NCI-H1417 (cell line): Measurements from ENCODE around the gene SLC6A13.
"Not testable (repeated sequence)": the region's sequence is repeated elsewhere in the genome, so short reads cannot be mapped to it uniquely, and the experiment has no call there.

ENCODE experiments used
- DNase-seq, 3 experiments: peaks; one replicate each; lab custom pipeline; 2025; lab: John Stamatoyannopoulos, UW

The SLC6A13 gene

GRCh38 chr12:262817-263216 is at the start of gene SLC6A13:
TSS of gene SLC6A13 (minus strand) at chr12:262836. CDS start at chr12:260052, 2,784 bp downstream.
- DNase-seq, result peak in 1 of 3 experiments; percentile 19

- DNase-seq, result no peak
Observed at GRCh38 chr12:308511-308910, 45.9 kb upstream of the SLC6A13 start.

GRCh38 chr12:307406-307805 is 44.8 kb upstream of the SLC6A13 start:
- DNase-seq, result no peak

- no peak for DNase-seq
Observed at GRCh38 chr12:304805-305204, 42.2 kb upstream of the SLC6A13 start.

GRCh38 chr12:302766-303165 is 40.1 kb upstream of the SLC6A13 start:
- not testable (repeated sequence) for DNase-seq

DNA sequence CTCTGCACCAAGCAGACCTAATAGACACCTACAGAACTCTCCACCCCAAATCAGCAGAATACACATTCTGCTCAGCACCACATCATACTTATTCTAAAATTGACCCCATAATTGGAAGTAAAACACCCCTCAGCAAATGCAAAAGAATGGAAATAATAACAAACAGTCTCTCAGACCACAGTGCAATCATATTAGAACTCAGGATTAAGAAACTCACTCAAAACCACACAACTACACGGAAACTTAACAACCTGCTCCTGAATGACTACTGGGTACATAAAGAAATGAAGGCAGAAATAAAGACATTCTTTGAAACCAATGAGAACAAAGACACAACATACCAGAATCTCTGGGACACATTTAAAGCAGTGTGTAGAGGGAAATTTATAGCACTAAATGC is 37.5 kb upstream of the SLC6A13 start:
- DNase-seq, result not testable (repeated sequence)

- DNase-seq, result not testable (repeated sequence)
Observed at GRCh38 chr12:299511-299910, 36.9 kb upstream of the SLC6A13 start.

GRCh38 chr12:298059-298458 is 35.4 kb upstream of the SLC6A13 start:
- DNase-seq, result not testable (repeated sequence)

DNA sequence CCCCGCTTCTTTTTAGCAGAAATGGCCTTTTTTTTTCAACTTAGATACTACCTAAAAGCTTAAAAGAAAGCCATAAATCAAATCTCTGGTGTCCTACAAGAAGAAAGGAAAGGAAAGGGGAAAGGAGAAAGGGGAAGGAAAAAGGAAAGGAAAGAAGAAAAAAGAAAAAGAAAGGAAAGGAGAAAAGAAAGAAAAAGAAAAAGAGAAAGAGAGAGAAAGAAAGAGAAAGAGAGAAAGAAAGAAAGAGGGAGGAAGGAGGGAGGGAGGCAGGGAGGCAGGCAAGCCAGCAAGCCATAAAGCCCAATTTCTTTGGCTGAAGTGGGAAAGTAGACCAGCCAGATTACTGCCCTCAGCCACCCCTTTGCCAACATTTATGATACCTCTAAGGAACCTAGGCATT is 32.5 kb upstream of the SLC6A13 start:
- DNase-seq, result no peak

DNA sequence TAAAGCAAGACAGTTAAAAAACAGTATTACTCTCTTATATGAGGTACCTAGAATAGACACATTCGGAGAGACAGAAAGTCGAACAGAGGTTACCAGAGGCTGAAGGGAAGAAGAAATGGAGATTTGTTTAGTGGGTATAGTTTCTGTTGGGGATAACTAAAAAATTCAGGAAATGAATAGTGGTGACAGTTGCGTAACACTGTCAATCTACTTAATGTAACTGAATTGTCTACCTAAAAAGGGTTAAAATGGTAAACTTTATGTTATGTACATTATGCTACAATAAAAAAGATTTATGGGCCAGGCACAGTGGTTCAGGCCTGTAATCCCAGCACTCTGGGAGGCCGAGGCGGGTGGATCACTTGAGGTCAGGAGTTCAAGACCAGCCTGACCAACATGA is 30.6 kb upstream of the SLC6A13 start:
- DNase-seq, result no peak

DNA sequence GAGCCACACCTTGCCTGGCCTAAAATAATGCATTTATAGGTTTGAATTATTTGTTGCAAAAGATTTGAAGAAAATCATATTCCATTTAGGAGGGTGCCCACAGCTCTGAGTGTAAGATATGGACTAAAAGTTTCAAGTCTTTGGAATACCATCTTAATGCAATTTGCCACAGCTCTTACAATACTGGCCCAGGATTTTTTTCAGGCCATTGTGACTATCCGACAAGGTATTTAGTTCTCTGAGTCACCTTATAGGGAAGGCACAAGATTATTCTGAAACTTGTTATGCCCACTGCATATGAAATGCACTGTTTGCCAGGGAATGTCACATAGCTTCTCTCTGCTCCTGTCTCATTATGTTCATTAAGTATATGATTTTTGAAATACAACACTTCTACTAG is 29.6 kb upstream of the SLC6A13 start:
- DNase-seq, result no peak

- DNase-seq, result no peak
Observed at GRCh38 chr12:291153-291723, 28.6 kb upstream of the SLC6A13 start.

DNA sequence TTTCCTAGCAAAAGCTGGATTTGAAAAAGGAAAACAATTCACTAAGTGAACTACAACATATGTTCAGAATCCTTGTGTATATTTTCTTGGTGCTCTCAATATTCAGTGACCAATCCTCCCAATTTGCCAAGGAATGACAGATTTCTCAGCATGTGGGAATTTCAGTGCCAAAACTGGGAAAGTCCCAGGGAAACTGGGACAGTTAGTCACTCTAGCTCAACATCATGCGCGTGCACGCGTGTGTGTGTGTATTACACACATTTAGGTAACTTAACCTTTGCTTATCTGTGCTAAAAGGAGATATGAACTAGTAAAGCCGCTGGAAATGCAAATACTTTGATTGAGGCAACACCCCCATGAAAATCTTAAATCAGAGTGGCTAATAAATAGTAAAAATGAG is 26.1 kb upstream of the SLC6A13 start:
- DNase-seq, result no peak

GRCh38 chr12:286531-287300 is 24.1 kb upstream of the SLC6A13 start:
- DNase-seq, result no peak

GRCh38 chr12:278046-278445 is 15.4 kb upstream of the SLC6A13 start:
- DNase-seq, result no peak

DNA sequence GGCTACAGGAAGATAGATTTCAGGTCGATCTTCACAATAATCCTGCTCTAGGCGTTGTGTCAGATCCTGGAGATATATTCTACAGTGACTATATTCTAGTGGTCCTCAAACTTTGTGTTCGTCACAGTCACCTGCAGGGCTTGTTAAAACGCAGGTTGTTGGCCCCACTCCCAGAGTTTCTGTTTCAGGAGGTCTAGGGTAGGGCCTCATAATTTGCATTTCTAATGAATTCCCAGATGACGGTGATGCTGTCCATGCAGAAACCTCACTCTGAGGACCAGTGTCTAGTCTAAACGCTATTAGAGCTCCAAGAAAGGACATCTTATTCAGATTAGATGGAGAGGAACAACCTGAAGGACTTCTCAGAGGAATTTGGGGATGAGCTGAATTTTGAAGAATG is 13.2 kb upstream of the SLC6A13 start:
- no peak for DNase-seq

DNA sequence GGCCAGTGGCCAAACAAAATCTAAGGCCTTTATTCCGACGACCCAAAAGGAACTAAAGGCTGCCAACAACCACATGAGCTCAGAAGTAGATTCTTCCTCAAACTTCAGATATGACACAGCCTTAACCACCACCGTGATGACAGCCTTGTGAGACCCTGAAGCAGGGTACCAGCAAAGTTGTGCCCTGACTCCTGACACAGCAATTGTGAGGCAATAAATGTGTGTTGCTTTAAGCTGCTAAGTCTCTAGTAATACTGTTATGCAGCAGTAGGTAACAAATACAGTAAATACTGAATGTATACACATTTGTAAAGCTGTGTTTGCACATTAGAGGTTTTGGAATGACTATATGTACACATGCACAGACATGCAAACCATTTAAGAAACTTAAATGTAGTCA is 10.7 kb upstream of the SLC6A13 start:
- no peak for DNase-seq

DNA sequence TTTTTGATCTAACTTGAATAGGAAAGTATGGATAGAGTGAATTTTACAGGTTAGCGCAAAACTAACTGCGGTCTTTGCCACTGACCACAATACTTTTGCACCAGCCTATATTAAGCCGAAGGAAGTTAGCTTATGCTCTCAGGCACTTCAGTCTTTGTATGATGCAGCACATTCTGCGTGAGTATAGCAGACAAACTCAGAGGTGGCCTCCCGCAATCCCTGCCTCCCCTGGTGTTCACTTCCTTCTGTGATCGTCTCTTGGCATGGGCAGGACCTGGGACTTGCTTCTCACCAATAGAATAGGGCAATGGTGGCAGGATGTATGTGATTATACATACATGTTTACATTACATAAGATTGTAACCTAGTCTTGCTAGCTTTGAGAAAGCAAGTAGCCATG is 10.3 kb upstream of the SLC6A13 start:
- DNase-seq, result no peak

GRCh38 chr12:271161-271560 is 8.5 kb upstream of the SLC6A13 start:
- no peak for DNase-seq

DNA sequence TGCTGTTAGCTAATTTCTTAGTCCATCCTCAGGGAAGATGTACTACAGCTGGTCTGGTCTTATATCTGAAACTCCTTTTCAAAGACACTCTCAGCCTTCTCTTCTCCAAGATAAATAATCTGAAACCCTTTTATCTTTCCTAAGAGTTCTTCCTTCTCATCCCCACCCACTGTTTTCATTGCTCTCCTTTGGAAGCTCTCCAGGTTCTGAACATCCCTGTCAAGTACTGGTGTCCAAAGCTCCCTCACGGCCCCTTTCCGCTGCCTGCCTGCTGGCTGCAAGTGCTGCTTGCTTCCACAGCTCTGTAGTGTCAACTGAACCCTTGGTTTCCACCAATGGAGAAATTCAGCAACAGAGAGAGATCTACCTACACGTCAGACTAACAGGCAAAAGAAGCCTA is 6.6 kb upstream of the SLC6A13 start:
- DNase-seq, result peak in 2 of 3 experiments; percentile 21 to 44

GRCh38 chr12:268483-268840 is 5.8 kb upstream of the SLC6A13 start:
- DNase-seq, result no peak

GRCh38 chr12:267581-268482 is 5.2 kb upstream of the SLC6A13 start:
- DNase-seq, result no peak

GRCh38 chr12:265096-265495 is 2.5 kb upstream of the SLC6A13 start:
- no peak for DNase-seq
